ENCODE data around the gene TMC8.
A peak's percentile ranks its signal among the peaks of the same experiment; 100 is the strongest.

Gene TMC8

GRCh38 chr17:78173097-78173715 is 42.6 kb downstream of the TMC8 start:
- no peak for DNase-seq (ENCODE audit: low read depth)
- H3K4me3 ChIP-seq (ENCODE audit: low read depth, low read length), result no peak overlapping the region
- TF ChIP-seq CTCF (conservative IDR thresholded peaks at IDR 0.05; ENCODE audit: low read depth, low read length), result no peak

GRCh38 chr17:78174346-78174869 is 43.8 kb downstream of the TMC8 start:
- H3K4me3 ChIP-seq (ENCODE audit: low read depth, low read length), result no peak overlapping the region
- DNase-seq (ENCODE audit: low read depth), result no peak

GRCh38 chr17:78174870-78175642 is 44.5 kb downstream of the TMC8 start:
- no peak for DNase-seq (ENCODE audit: low read depth)
- no peak overlapping the region for H3K4me3 ChIP-seq (ENCODE audit: low read depth, low read length)
- TF ChIP-seq CTCF (conservative IDR thresholded peaks at IDR 0.05; ENCODE audit: low read depth, low read length), result peak; percentile 22

More at GRCh38 chr17:78174346-78174869, 43.8 kb downstream of the TMC8 start:
- no peak for TF ChIP-seq CTCF (conservative IDR thresholded peaks at IDR 0.05; ENCODE audit: low read depth, low read length)

GRCh38 chr17:78175643-78175981 is 45.0 kb downstream of the TMC8 start:
- no peak for DNase-seq (ENCODE audit: low read depth)
- no peak for TF ChIP-seq CTCF (conservative IDR thresholded peaks at IDR 0.05; ENCODE audit: low read depth, low read length)
- H3K4me3 ChIP-seq (ENCODE audit: low read depth, low read length), result no peak overlapping the region

GRCh38 chr17:78176548-78177025 is 46.0 kb downstream of the TMC8 start:
- TF ChIP-seq CTCF (conservative IDR thresholded peaks at IDR 0.05; ENCODE audit: low read depth, low read length), result peak; percentile 81
- DNase-seq (ENCODE audit: low read depth), result peak; percentile 41
- H3K4me3 ChIP-seq (ENCODE audit: low read depth, low read length), result no peak overlapping the region

GRCh38 chr17:78179372-78179771 is 48.8 kb downstream of the TMC8 start:
- H3K4me3 ChIP-seq (ENCODE audit: low read depth, low read length), result no peak overlapping the region
- DNase-seq (ENCODE audit: low read depth), result peak; percentile 87
- no peak for TF ChIP-seq CTCF (conservative IDR thresholded peaks at IDR 0.05; ENCODE audit: low read depth, low read length)
